GM15510 (cell line): ENCODE results near the gene VAV2.

Experiments used
- POLR2A ChIP-seq: IDR thresholded peaks from 3 replicates; pipeline ENCODE4 v1.6.1; 2011; ENCODE audit warnings: borderline replicate concordance; ENCODE audit not compliant: insufficient read length; ENCODE audit errors: extremely low read depth

VAV2 gene

GRCh38 chr9:133713960-133714495 is 278.1 kb downstream of the VAV2 start:
- no peak for TF ChIP-seq POLR2A

GRCh38 chr9:133713150-133713959 is 278.8 kb downstream of the VAV2 start:
- TF ChIP-seq POLR2A, result no peak

- no peak for TF ChIP-seq POLR2A
These were observed 279.7 kb downstream of the VAV2 start for GRCh38 chr9:133712221-133713100.
